ENCODE results near the gene PLB1. TPM values are rescaled to one million over a fixed set of nuclear protein-coding genes. Genes with fewer than 3 reads are reported as not detected.

The PLB1 gene
- total and polyA plus RNA-seq, 9 of the 15 experiments (the other 6 are each of a cell fraction or from before 2014, with no cell fraction given) = 0.01 to 0.09 (median 0.07) TPM; not detected in 2

DNA sequence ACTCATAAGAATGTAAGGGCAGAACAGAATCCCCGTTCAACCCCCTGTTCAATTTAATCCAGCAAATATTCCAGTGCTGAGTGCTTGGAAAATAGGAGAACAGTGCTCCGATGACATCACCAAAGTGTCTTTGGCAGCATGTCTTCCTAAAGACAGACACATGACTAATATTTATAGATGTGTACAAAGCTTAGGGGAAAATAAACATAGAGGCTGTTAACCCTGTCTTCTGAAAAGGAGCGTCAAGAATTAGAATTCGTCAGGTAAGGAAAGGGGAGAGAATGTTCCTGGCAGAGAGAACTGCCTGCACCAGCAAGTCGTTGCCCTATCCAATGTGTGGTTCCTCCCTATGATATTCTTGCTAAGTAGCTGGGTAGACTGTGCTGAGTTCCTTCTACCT lies 72.7 kb downstream of the PLB1 start:
- H4K20me1 ChIP-seq (replicated peaks; ENCODE audit: control insufficient read depth, insufficient read depth, low read length) = no peaks in the 10 kb centered on the region; the same call in 1 of the 2 replicates
- H3K27me3 ChIP-seq (ENCODE audit: control insufficient read depth in 2 of 2, insufficient read depth in 2 of 2, low read length in 2 of 2) = peaks cover 5% of the 10 kb centered on the region in 2 experiments; a peak in 4 of 5 replicates
- POLR2A ChIA-PET = interaction anchor here (1.0 to 1.7 kb wide), 2 partner anchors 12 to 21 kb away, joined by 4 read pairs; no protein-coding TSS in a partner anchor
- ATAC-seq (no peak), DNase-seq (ENCODE audit: extremely low read depth in 1 of 4, low spot score in 3 of 4) (no peak), FAIRE-seq (no peak)
- BruUV-seq (replicated peaks) = no TSS peak
- in situ Hi-C loops (cut with MboI) = no loop called here
- intact Hi-C loops (cut with micrococcal nuclease) = loop anchor here (5.0 to 10.0 kb wide), 3 partner anchors 39 to 386 kb away; no protein-coding TSS in a partner anchor
- 14% methylated on average over 5 of the region's 5 CpGs for WGBS (ENCODE audit: insufficient coverage, low coverage, missing lambda C conversion rate)
- TF ChIP-seq, protein P1, sequence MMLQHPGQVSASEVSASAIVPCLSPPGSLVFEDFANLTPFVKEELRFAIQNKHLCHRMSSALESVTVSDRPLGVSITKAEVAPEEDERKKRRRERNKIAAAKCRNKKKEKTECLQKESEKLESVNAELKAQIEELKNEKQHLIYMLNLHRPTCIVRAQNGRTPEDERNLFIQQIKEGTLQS (IDR thresholded peaks at IDR 0.05) = peak; percentile 71
- TF ChIP-seq, protein P1 (CRISPR knock-in tag; conservative IDR thresholded peaks at IDR 0.05) = no peak
- no peak for TF ChIP-seq ZNF830 (CRISPR knock-in tag; IDR thresholded peaks at IDR 0.05)
- no peak for TF ChIP-seq MCM3 (IDR thresholded peaks at IDR 0.05)
- TF ChIP-seq TARDBP (IDR thresholded peaks at IDR 0.05) = no peak
- no peak for TF ChIP-seq JUND (IDR thresholded peaks at IDR 0.05; ENCODE audit: borderline replicate concordance, low read depth, low read length)
- peak; percentile 25; the same call in 1 of the 3 replicates for TF ChIP-seq JUND (tag; IDR thresholded peaks at IDR 0.05; ENCODE audit: borderline replicate concordance, low read depth, low read length)
- TF ChIP-seq POLR2AphosphoS2 (IDR thresholded peaks at IDR 0.05; ENCODE audit: low read length) = no peak
- TF ChIP-seq, protein P2, sequence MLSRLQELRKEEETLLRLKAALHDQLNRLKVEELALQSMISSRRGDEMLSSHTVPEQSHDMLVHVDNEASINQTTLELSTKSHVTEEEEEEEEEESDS (CRISPR knock-in tag; IDR thresholded peaks at IDR 0.05) = no peak
- no peaks in the 10 kb centered on the region for H3K79me2 ChIP-seq (ENCODE audit: control insufficient read depth, insufficient read depth, low read length)
- no peaks in the 10 kb centered on the region for H3K9me1 ChIP-seq (ENCODE audit: control insufficient read depth, insufficient read depth, low read length)
- CTCF ChIA-PET (ENCODE audit: low intra/inter-chr PET ratio) = interaction anchor here (0.9 to 2.6 kb wide), 2 partner anchors 94 to 185 kb away, joined by 3 to 48 read pairs; partner anchors contain the start of gene PPP1CB
- H2AFZ ChIP-seq (ENCODE audit: low read depth, low read length) = no peak overlapping the region
- H3K4me1 ChIP-seq (replicated peaks in 1 of 2; ENCODE audit: control insufficient read depth in 2 of 2, insufficient read depth in 2 of 2, low read length in 2 of 2) = peaks cover 0 to 7% of the 10 kb centered on the region in 2 experiments; a peak in 3 of 5 replicates
- H3K4me3 ChIP-seq = no peak overlapping the region
- H3K36me3 ChIP-seq (ENCODE audit: control insufficient read depth, insufficient read depth, low read length) = no peaks in the 10 kb centered on the region
- no peak overlapping the region for H3K4me2 ChIP-seq (ENCODE audit: insufficient read depth, low read length)
- H3K9me3 ChIP-seq (replicated peaks; ENCODE audit: control insufficient read depth, insufficient read depth, low read depth, low read length) = no peaks in the 10 kb centered on the region
- no peak overlapping the region for H3K9ac ChIP-seq (ENCODE audit: insufficient read depth in 1 of 2, low read depth in 2 of 2, low read length in 2 of 2)
- H3K27ac ChIP-seq (ENCODE audit: extremely low read depth, low read depth, low read length) = no peak overlapping the region

Data from K562 (cell line).